ENCODE measurements around the gene ZNF732. TPM values are rescaled to one million over a fixed set of nuclear protein-coding genes. Genes with fewer than 3 reads are reported as not detected.

ZNF732 gene
- total and polyA plus RNA-seq, 9 of the 15 experiments (the other 6 are each of a cell fraction or from before 2014, with no cell fraction given), result 0.06 to 0.36 (median 0.15) TPM; not detected in 1

DNA sequence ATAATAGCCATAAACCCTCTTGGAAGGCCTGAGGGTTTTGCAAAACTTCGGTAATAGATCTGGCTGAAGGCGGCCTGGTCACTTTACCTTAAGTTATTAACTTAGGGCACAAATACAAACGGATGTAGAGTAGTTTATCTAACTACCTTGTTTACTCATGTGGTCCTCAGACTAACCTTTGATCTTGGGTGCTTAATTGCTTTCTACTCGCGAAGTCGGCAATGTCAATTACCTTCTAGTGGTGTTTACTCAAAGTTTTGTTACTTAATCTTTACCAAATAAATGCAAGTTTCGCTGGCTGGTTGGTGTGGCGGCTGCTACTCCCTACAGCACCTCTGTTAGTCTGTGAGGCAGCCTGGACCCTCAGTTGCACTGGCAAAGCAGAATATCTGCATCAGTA, 23.5 kb upstream of the ZNF732 start (continued):
- TF ChIP-seq CEBPZ (IDR thresholded peaks at IDR 0.05; ENCODE audit: borderline replicate concordance, low read depth, low read length) (no peak), MCM3 (IDR thresholded peaks at IDR 0.05) (no peak), MCM5 (IDR thresholded peaks at IDR 0.05; ENCODE audit: low read depth) (no peak)

GRCh38 chr4:314296-314903, 9.1 kb upstream of the ZNF732 start:
- Histone ChIP-seq H3K27me3 (ENCODE audit: control insufficient read depth in 2 of 2, insufficient read depth in 2 of 2, low read length in 2 of 2) (no peaks in the 10 kb centered on the region), H3K4me2 (ENCODE audit: insufficient read depth, low read length) (no peak overlapping the region), H2AFZ (ENCODE audit: low read depth, low read length) (no peak overlapping the region), H4K20me1 (replicated peaks; ENCODE audit: control insufficient read depth, insufficient read depth, low read length) (no peaks in the 10 kb centered on the region), H3K4me1 (replicated peaks in 1 of 2; ENCODE audit: control insufficient read depth in 2 of 2, insufficient read depth in 2 of 2, low read length in 2 of 2) (no peaks in the 10 kb centered on the region), H3K4me3 (no peak overlapping the region), H3K79me2 (ENCODE audit: control insufficient read depth, insufficient read depth, low read length) (no peaks in the 10 kb centered on the region), H3K9me1 (ENCODE audit: control insufficient read depth, insufficient read depth, low read length) (no peaks in the 10 kb centered on the region), H3K9me3 (replicated peaks; ENCODE audit: control insufficient read depth, insufficient read depth, low read depth, low read length) (no peaks in the 10 kb centered on the region), H3K27ac (ENCODE audit: extremely low read depth, low read depth, low read length) (no peak overlapping the region), H3K36me3 (ENCODE audit: control insufficient read depth, insufficient read depth, low read length) (no peaks in the 10 kb centered on the region), H3K9ac (ENCODE audit: insufficient read depth in 1 of 2, low read depth in 2 of 2, low read length in 2 of 2) (no peak overlapping the region)
- ChIA-PET CTCF (ENCODE audit: low intra/inter-chr PET ratio) (no interaction called here), POLR2A (no interaction called here)
- 0% methylated on average over 1 of the region's 1 CpG for WGBS (ENCODE audit: insufficient coverage, low coverage, missing lambda C conversion rate)
- intact Hi-C loops (cut with micrococcal nuclease) (no loop called here), in situ Hi-C loops (cut with MboI) (no loop called here)
- ATAC-seq (no peak), FAIRE-seq (no peak), DNase-seq (ENCODE audit: extremely low read depth in 1 of 4, low spot score in 3 of 4) (no peak)
- no TSS peak for BruUV-seq (replicated peaks)
- TF ChIP-seq ADNP (tag; IDR thresholded peaks at IDR 0.05) (no peak), CBFA2T2 (conservative IDR thresholded peaks at IDR 0.05) (no peak), ZNF764 (CRISPR knock-in tag; IDR thresholded peaks at IDR 0.05; ENCODE audit: low read depth) (no peak), FOXJ3 (CRISPR knock-in tag; IDR thresholded peaks at IDR 0.05) (no peak), NR4A1 (CRISPR knock-in tag; IDR thresholded peaks at IDR 0.05) (no peak), NR4A1 (tag; IDR thresholded peaks at IDR 0.05) (no peak), BMI1 (IDR thresholded peaks at IDR 0.05; ENCODE audit: low read length) (no peak), ZNF589 (CRISPR knock-in tag; IDR thresholded peaks at IDR 0.05; ENCODE audit: low read depth) (no peak), TSC22D4 (tag; IDR thresholded peaks at IDR 0.05) (no peak), CC2D1A (IDR thresholded peaks at IDR 0.05) (no peak), RUNX1 (IDR thresholded peaks at IDR 0.05; ENCODE audit: low read depth) (no peak)
- TF ChIP-seq, protein P1, sequence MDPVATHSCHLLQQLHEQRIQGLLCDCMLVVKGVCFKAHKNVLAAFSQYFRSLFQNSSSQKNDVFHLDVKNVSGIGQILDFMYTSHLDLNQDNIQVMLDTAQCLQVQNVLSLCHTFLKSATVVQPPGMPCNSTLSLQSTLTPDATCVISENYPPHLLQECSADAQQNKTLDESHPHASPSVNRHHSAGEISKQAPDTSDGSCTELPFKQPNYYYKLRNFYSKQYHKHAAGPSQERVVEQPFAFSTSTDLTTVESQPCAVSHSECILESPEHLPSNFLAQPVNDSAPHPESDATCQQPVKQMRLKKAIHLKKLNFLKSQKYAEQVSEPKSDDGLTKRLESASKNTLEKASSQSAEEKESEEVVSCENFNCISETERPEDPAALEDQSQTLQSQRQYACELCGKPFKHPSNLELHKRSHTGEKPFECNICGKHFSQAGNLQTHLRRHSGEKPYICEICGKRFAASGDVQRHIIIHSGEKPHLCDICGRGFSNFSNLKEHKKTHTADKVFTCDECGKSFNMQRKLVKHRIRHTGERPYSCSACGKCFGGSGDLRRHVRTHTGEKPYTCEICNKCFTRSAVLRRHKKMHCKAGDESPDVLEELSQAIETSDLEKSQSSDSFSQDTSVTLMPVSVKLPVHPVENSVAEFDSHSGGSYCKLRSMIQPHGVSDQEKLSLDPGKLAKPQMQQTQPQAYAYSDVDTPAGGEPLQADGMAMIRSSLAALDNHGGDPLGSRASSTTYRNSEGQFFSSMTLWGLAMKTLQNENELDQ (CRISPR knock-in tag; IDR thresholded peaks at IDR 0.05; ENCODE audit: borderline replicate concordance), result no peak
- TF ChIP-seq, protein P2, sequence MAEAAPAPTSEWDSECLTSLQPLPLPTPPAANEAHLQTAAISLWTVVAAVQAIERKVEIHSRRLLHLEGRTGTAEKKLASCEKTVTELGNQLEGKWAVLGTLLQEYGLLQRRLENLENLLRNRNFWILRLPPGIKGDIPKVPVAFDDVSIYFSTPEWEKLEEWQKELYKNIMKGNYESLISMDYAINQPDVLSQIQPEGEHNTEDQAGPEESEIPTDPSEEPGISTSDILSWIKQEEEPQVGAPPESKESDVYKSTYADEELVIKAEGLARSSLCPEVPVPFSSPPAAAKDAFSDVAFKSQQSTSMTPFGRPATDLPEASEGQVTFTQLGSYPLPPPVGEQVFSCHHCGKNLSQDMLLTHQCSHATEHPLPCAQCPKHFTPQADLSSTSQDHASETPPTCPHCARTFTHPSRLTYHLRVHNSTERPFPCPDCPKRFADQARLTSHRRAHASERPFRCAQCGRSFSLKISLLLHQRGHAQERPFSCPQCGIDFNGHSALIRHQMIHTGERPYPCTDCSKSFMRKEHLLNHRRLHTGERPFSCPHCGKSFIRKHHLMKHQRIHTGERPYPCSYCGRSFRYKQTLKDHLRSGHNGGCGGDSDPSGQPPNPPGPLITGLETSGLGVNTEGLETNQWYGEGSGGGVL (CRISPR knock-in tag; IDR thresholded peaks at IDR 0.05), result no peak

Data from K562 (cell line).